Measurements from ENCODE around the gene EHMT1.
"Not testable (repeated sequence)": the region's sequence is repeated elsewhere in the genome, so short reads cannot be mapped to it uniquely, and the experiment has no call there.

The EHMT1 gene

GRCh38 chr9:137694962-137695875 is 76.4 kb downstream of the EHMT1 start:
- no peak for DNase-seq

- no peak for DNase-seq
Measured at GRCh38 chr9:137696136-137696925, 77.5 kb downstream of the EHMT1 start.

DNA sequence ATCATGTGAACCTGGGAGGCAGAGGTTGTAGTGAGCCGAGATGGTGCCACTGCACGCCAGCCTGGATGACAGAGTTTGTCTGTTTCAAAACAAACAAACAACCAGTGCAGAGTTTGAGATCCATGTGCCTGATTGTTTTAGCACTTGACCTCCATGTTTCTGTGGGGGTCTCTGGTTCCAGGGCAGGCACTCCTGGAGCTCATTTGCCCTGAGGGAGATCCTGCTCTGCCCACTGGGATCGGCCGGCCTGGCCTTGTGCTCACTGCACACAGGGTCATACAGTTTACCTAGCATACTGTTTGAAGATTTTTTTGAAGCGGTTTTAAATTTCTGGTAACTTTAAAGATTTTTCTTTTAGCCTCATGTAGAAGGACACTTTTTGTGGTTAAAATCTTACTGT is 78.4 kb downstream of the EHMT1 start:
- DNase-seq: no peak

GRCh38 chr9:137697832-137698231 is 79.0 kb downstream of the EHMT1 start:
- no peak for DNase-seq

- no peak for DNase-seq
Measured at GRCh38 chr9:137700911-137701310, 82.1 kb downstream of the EHMT1 start.

DNA sequence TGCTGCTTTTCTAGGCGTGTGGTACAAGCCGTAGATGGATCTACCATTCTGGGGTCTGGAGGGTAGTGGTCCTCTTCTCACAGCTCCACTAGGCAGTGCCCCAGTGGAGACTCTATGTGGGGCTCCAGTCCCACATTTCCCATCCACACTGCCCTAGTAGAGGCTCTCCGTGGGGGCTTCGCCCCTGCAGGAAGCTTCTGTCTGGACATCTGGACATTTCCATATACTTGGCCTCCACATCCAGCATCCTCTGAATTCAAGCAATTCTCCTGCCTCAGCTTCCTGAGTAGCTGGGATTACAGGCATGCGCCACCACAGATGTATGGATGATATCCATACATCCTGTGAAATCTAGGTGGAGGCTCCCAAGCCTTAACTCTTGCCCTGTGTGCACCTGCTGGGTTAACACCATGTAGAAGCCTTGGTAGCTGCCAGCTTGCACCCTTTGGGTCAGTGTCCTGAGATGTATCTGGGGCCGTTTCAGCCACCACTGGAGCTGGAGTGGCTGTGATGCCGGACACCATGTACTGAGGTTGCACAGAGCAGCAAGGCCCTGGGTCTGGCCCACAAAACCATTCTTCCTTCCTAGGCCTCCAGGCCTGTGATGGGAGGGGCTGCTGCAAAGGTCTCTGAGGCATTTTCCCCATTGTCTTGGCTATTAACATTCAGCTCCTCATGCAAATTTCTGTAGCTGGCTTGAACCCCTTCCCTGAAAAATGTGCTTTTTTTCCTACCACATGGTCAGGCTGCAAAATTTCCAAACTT is 84.0 kb downstream of the EHMT1 start:
- DNase-seq: no peak

DNA sequence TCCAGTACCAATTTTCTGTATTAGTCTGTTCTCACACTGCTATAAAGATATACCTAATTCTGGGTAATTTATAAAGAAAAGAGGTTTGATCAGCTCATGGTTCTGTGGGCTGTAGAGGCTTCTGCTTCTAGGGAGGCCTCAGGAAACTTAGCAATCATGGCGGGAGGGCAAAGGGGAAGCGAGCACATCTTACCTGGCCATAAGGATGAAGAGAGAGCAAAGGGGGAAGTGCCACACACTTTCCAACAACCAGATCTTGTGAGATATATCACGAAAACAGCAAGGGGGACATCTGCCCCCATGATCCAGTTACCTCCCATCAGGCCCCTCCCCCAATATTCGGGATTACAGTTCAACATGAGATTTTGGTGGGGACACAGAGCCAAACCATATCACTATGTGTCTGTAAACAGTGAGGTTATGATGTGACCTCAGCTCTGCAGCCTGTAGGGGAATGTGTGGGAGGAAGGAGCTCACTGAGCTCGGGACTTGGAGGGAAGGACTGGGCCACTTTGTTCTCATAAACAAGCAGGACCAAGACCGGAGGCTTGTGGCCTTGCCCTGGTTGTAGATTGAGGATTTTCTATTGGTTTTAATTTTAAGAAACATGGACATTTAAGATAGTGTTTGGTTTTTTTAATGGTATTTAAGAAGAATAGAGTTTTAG is 85.2 kb downstream of the EHMT1 start:
- no peak for DNase-seq

- no peak for DNase-seq
Measured at GRCh38 chr9:137705443-137705863, 86.6 kb downstream of the EHMT1 start.

DNA sequence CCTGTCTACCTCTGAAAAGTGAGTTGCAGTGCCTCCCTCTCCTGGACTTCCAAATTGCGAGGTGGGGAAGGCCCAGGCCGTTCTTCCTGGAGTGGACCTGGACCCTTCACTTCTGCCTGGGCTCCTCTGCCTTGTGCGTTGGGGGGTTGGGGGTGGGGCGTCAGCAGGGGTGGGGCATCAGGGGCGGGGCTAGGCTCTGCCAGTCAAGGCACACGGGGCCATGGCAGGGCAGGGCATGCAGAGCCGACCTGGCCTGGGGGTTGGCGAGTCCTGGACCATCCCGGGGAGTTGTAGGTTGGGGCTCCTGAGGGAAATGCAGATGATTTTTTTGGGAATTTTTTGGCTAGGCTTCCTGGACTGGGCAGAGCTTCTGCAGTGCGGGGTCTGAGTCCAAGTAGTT is 87.1 kb downstream of the EHMT1 start:
- DNase-seq: no peak

DNA sequence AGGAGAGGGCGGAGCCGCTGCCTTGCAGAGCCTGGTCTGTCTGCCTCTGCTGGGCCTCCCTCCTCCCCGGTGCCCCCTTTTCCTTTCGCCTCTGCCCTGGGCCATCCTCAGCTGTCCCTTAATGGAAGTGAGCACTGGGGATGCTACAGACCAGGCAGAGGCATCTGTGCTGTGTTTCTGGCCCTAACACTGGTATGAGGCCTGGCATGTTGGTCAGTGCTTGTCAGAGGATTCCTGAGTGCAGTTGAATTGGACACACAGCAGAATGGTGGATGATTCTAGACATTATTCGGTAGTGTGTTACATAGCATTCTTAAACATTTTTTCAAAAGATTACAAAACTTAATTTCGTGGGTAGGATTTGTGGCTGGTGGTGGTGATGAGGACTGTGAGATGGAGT is 88.6 kb downstream of the EHMT1 start:
- DNase-seq: no peak

- DNase-seq: no peak
Measured at GRCh38 chr9:137708590-137709284, 89.9 kb downstream of the EHMT1 start.

DNA sequence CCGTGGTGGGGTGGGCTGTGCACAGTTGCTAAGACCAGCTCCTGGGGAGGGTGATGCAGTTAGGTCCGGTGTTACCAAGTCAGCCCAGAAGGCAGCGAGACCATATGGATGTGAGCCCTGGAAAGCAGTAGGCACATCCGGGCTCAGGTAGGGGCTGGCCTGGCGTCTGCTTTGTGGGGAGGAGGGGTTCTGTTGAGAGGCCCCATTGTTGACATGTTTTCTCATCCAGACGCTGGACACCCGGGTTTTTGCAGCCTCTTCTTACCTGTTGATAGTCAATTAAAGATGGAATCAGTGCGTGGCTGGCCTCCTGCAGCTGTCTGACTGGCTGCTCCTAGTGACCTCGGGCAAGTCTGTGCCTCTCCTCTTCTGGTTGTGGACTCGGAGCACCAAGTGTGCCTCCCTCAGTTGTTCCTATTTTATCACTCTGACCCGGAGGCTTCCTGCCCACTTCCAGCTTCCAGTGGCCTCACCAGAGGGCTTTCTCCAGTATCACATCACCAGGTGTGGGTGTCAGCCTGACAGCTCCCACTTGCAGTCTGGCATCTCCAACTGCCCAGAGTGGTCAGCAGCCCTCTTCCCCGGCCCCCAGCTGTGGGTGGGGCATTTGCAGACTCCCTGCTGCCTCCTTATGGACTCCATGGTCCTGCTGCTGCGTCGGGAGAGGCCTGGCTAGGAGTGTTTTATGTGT is 90.8 kb downstream of the EHMT1 start:
- DNase-seq: no peak

DNA sequence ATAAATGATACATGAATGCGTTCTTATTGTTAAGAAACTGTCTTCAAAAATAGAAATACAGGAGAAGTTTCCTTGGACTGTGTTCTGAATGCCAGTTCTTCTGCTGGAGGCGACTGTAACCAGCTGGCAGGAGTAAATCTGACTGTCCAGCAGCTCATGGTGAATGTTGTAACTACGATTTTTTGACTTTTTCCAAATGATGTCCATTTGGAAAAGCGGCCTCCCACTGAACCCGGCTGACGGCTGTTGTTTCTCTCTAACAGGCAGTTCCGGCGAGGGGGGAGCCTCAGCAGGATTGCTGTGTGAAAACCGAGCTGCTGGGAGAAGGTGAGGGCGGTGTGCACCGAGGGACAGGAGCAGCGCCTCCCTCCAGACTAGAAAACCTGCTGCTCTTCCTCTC is 91.9 kb downstream of the EHMT1 start:
- no peak for DNase-seq

DNA sequence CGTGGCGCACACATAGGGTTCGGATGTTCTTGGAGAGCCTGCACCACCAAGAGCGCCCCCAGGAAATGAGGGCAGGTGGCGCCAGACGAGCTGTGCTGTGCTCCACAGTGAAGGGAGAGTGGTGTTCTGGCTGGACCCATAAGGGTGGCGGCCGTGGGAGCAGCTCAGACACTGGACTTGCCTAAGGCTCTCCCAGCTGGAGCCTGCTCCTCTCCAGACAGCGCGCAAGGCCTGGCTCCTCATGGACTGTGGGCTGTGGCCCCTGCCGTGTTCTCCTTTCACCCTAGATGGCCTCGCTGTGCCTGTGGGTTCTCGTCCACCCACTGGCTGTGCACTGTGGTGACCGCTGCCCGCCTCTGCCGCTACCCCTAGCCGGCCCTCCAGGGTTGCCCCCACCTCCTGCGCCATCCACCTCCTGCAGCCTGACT is 92.9 kb downstream of the EHMT1 start:
- no peak for DNase-seq

DNA sequence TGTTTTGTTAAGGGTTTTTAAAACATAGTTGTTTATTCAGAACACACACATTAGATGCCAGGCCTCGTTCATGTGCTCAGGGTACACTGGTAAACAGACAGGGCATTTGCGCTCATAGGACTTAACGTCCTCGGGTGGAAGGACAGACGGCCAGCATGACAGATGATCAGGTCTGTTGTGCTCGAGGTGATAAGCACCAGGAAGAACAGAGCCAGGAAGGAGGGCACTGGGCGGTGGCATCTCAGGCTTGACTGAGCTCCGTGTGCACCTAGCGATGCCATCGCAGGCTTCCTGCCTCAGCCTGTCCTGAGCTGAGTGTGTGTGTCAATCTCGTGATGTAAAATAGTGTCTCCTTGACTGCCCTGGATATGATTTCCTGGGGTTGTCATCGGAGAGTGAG is 96.5 kb downstream of the EHMT1 start:
- no peak for DNase-seq

- DNase-seq: not testable (repeated sequence)
Measured at GRCh38 chr9:137715866-137716693, 97.3 kb downstream of the EHMT1 start.

DNA sequence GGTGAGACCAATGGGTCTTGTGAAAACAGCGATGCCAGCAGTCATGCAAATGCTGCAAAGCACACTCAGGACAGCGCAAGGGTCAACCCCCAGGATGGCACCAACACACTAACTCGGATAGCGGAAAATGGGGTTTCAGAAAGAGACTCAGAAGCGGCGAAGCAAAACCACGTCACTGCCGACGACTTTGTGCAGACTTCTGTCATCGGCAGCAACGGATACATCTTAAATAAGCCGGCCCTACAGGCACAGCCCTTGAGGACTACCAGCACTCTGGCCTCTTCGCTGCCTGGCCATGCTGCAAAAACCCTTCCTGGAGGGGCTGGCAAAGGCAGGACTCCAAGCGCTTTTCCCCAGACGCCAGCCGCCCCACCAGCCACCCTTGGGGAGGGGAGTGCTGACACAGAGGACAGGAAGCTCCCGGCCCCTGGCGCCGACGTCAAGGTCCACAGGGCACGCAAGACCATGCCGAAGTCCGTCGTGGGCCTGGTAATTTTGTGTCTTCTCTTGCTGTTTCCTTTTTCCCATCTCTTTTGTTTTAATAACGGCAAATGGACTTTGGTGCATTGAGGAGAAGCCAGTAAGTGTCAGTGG is 98.0 kb downstream of the EHMT1 start:
- DNase-seq: no peak

- no peak for DNase-seq
Measured at GRCh38 chr9:137717776-137718327, 99.0 kb downstream of the EHMT1 start.

- DNase-seq: no peak
Measured at GRCh38 chr9:137719194-137719593, 100.4 kb downstream of the EHMT1 start.

Data from NCI-H510A (cell line).